ENCODE data around the gene C9orf43.
"Not testable (repeated sequence)": the region's sequence is repeated elsewhere in the genome, so short reads cannot be mapped to it uniquely, and the experiment has no call there.

GRCh38 chr9:113437716-113438115 lies 27.2 kb downstream of the C9orf43 start:
- TF ChIP-seq MAX (CRISPR knock-in tag; IDR thresholded peaks at IDR 0.05); USF1 (CRISPR knock-in tag; IDR thresholded peaks at IDR 0.05); ZNF263 (CRISPR knock-in tag; IDR thresholded peaks at IDR 0.05; ENCODE audit: low read depth); PRDM15 (CRISPR knock-in tag; IDR thresholded peaks at IDR 0.05); CTCF (IDR thresholded peaks at IDR 0.05); SMAD3 (CRISPR knock-in tag; IDR thresholded peaks at IDR 0.05; ENCODE audit: borderline replicate concordance); FOXJ3 (CRISPR knock-in tag; IDR thresholded peaks at IDR 0.05; ENCODE audit: borderline replicate concordance); ETV6 (CRISPR knock-in tag; IDR thresholded peaks at IDR 0.05); NR2C2 (CRISPR knock-in tag; IDR thresholded peaks at IDR 0.05); NR3C1 (CRISPR knock-in tag; conservative IDR thresholded peaks at IDR 0.05; ENCODE audit: low read depth); CREB1 (CRISPR knock-in tag; IDR thresholded peaks at IDR 0.05); TEAD1 (CRISPR knock-in tag; IDR thresholded peaks at IDR 0.05): not testable (repeated sequence)
